Stomach (tissue), 4 donors: ENCODE results near the gene SLC37A1.

Experiments used
- CTCF ChIP-seq, 7 experiments: fragments of 450-650 bp in 4 of 7; fragments of 200-600 bp in 3 of 7; sonication (generic) in 3 of 7; IDR thresholded peaks; one replicate each; pipeline ENCODE4 v1.5.1; 2016 to 2019; ENCODE audit warnings: antibody characterized with exemption in 7 of 7, control low read depth in 2 of 7, mild to moderate bottlenecking in 1 of 7
- POLR2AphosphoS5 ChIP-seq, 3 donors: sonication (generic); formaldehyde crosslinking; IDR thresholded peaks; one replicate each; pipeline ENCODE4 v1.6.1; 2016; ENCODE audit warnings: antibody characterized with exemption in 3 of 3

GRCh38 chr21:42598159-42598735 is 84.6 kb downstream of the SLC37A1 start:
- TF ChIP-seq POLR2AphosphoS5 (IDR thresholded peaks at IDR 0.05) (no peak), CTCF (IDR thresholded peaks at IDR 0.05) (no peak)
